Endothelial cell of umbilical vein (primary cell): Measurements from ENCODE around the gene CAPN1. TPM values are rescaled to one million over a fixed set of nuclear protein-coding genes. Genes with fewer than 3 reads are reported as not detected.

ENCODE experiments used
- BruUV-seq: library from RNA; stranded (reverse); fragments of 400-500 nt; replicated peaks from 2 replicates; lab custom pipeline; 2021; lab: Mats Ljungman, UMichigan
- CTCF ChIA-PET: fragments of 300-600, 350-600 bp; sonication (Branson Sonifier 250); formaldehyde crosslinking; loops from one replicate; lab custom pipeline; 2021; ENCODE audit warnings: antibody characterized with exemption, inconsistent platforms; lab: Charles Lee
- POLR2A ChIA-PET: fragments of 300-600, 350-600 bp; sonication (Branson Sonifier 250); formaldehyde crosslinking; loops from one replicate; lab custom pipeline; 2021; ENCODE audit warnings: antibody characterized with exemption, inconsistent platforms; lab: Charles Lee
- DNase-seq: peaks from one replicate; pipeline ENCODE4 v3.0.0-alpha.2; 2011; ENCODE audit warnings: low read depth, low spot score
- FAIRE-seq: peaks from 2 replicates; lab custom pipeline; 2011; peaks lifted over from hg19 to GRCh38; lab: Jason Lieb, UNC
- H2AFZ ChIP-seq: 2 replicates; pipeline ENCODE4 v1.6.0; 2012; ENCODE audit warnings: low read depth, low read length, control low read depth, inconsistent platforms
- H3K27ac ChIP-seq: 2 replicates; pipeline ENCODE4 v1.5.1; 2011; ENCODE audit warnings: low read depth, mild to moderate bottlenecking, control low read depth, low read length, moderate library complexity; ENCODE audit not compliant: insufficient read depth
- H3K27me3 ChIP-seq, 2 experiments: 2 replicates each; pipeline versions ENCODE4 v1.6.0 to v1.6.1; 2011; ENCODE audit warnings: low read length in 2 of 2, mixed read lengths in 1 of 2; ENCODE audit not compliant: control insufficient read depth in 2 of 2, insufficient read depth in 2 of 2
- H3K36me3 ChIP-seq, 2 experiments: 2 replicates in 1 of 2; 3 replicates in 1 of 2; pipeline ENCODE4 v1.5.1; 2011; ENCODE audit warnings: low read length in 2 of 2, mild to moderate bottlenecking in 1 of 2, moderate library complexity in 1 of 2; ENCODE audit not compliant: control insufficient read depth in 2 of 2, insufficient read depth in 2 of 2; ENCODE audit errors: extremely low read depth in 1 of 2
- H3K4me1 ChIP-seq: 3 replicates; pipeline ENCODE4 v1.5.1; 2011; ENCODE audit warnings: mild to moderate bottlenecking, low read length; ENCODE audit not compliant: control insufficient read depth, insufficient read depth; ENCODE audit errors: extremely low read depth
- H3K4me2 ChIP-seq: 2 replicates; pipeline ENCODE4 v1.6.1; 2011; ENCODE audit warnings: low read length, control low read depth, mixed read lengths; ENCODE audit not compliant: insufficient read depth
- H3K4me3 ChIP-seq, 3 experiments: fragments of 200-600 bp in 1 of 3; sonication (generic), shearing (Covaris generic) in 1 of 3; replicated peaks in 1 of 3; 2 replicates each; pipeline ENCODE4 v1.5.1; 2011 to 2016; ENCODE audit warnings: control low read depth in 3 of 3, low read length in 3 of 3, mild to moderate bottlenecking in 2 of 3, inconsistent platforms in 1 of 3, low read depth in 1 of 3, moderate library complexity in 1 of 3; ENCODE audit not compliant: insufficient read depth in 1 of 3
- H3K79me2 ChIP-seq: 2 replicates; pipeline ENCODE4 v1.6.0; 2012; ENCODE audit warnings: low read length, inconsistent platforms; ENCODE audit not compliant: control insufficient read depth, insufficient read depth
- H3K9ac ChIP-seq: replicated peaks from 2 replicates; pipeline ENCODE3; 2011; ENCODE audit warnings: low read length, control low read depth; ENCODE audit not compliant: insufficient read depth; ENCODE audit errors: extremely low read depth
- H3K9me1 ChIP-seq: replicated peaks from 3 replicates; pipeline ENCODE4 v1.6.0; 2011; ENCODE audit warnings: mild to moderate bottlenecking, low read length; ENCODE audit not compliant: control insufficient read depth, insufficient read depth; ENCODE audit errors: extremely low read depth
- H3K9me3 ChIP-seq: replicated peaks from 2 replicates; pipeline ENCODE4 v1.5.1; 2012; ENCODE audit warnings: low read length, inconsistent platforms; ENCODE audit not compliant: control insufficient read depth, insufficient read depth
- H4K20me1 ChIP-seq: replicated peaks from 2 replicates; pipeline ENCODE3; 2011; ENCODE audit warnings: mild to moderate bottlenecking, low read length; ENCODE audit not compliant: control insufficient read depth, insufficient read depth; ENCODE audit errors: extremely low read depth
- CTCF ChIP-seq, 2 donors: IDR thresholded peaks; 1 replicate in 1 of 2; 2 replicates in 1 of 2; pipeline ENCODE4 v1.5.1; 2011; ENCODE audit warnings: low read length in 2 of 2, mild to moderate bottlenecking in 2 of 2, moderate library complexity in 2 of 2, control low read depth in 1 of 2, inconsistent platforms in 1 of 2, low read depth in 1 of 2; ENCODE audit not compliant: insufficient read depth in 1 of 2; ENCODE audit errors: extremely low read depth in 1 of 2
- EZH2 ChIP-seq: IDR thresholded peaks from 2 replicates; pipeline ENCODE4 v1.6.1; 2012; ENCODE audit warnings: borderline replicate concordance, low read depth, mild to moderate bottlenecking, moderate library complexity, low read length, inconsistent platforms; ENCODE audit not compliant: severe bottlenecking
- FOS ChIP-seq: IDR thresholded peaks from 2 replicates; pipeline ENCODE4 v1.6.1; 2011; ENCODE audit warnings: mild to moderate bottlenecking, low read length, moderate library complexity, borderline replicate concordance; ENCODE audit not compliant: insufficient read depth
- GATA2 ChIP-seq: IDR thresholded peaks from 2 replicates; pipeline ENCODE4 v1.7.0; 2011; ENCODE audit warnings: low read depth, mild to moderate bottlenecking, moderate library complexity, mixed read lengths, low read length; ENCODE audit not compliant: insufficient read length, insufficient read depth
- JUN ChIP-seq: IDR thresholded peaks from 2 replicates; pipeline ENCODE4 v1.6.1; 2011; ENCODE audit warnings: borderline replicate concordance, low read depth; ENCODE audit not compliant: insufficient read length, insufficient read depth
- MAX ChIP-seq: IDR thresholded peaks from 2 replicates; pipeline ENCODE4 v1.6.1; 2011; ENCODE audit not compliant: insufficient read depth, insufficient read length
- MYC ChIP-seq: IDR thresholded peaks from one replicate; pipeline ENCODE4 v1.6.1; 2011; ENCODE audit warnings: mild to moderate bottlenecking, low read depth, low read length
- POLR2A ChIP-seq: IDR thresholded peaks from 2 replicates; pipeline ENCODE4 v1.6.1; 2012; ENCODE audit warnings: low read depth, mild to moderate bottlenecking, control low read depth, low read length
- POLR2AphosphoS5 ChIP-seq: IDR thresholded peaks from 2 replicates; pipeline ENCODE4 v1.6.1; 2012; ENCODE audit warnings: low read depth, mild to moderate bottlenecking, control low read depth, low read length, moderate library complexity; ENCODE audit not compliant: insufficient read depth
- dilution Hi-C: fragments of 300-500 bp; cut with MboI; formaldehyde crosslinking; loops from one replicate; pipeline ENCODE4 v1.15.0; 2019; ENCODE audit warnings: low sequenced_read_pairs; ENCODE audit not compliant: extremely low pct_ligation_motif_present
- intact Hi-C: fragments of 100-400 bp; cut with micrococcal nuclease; formaldehyde crosslinking; loops from one replicate; pipeline ENCODE4 v1.10.0; 2022
- polyA plus RNA-seq, 4 experiments: library from polyadenylated mRNA; depleted of rRNA in 3 of 4; stranded (reverse) in 3 of 4; unstranded in 1 of 4; fragments of >200 nt; gene quantifications; 2 replicates each; pipeline versions ENCODE4 v1.2.1 to v1.2.3, GENCODE V29; 2011 to 2012; ENCODE audit warnings: missing spikeins in 1 of 4
- total RNA-seq: library from RNA; stranded (reverse); gene quantifications from 2 replicates; pipeline ENCODE4 v1.2.3, GENCODE V29; 2021

The CAPN1 gene
- total and polyA plus RNA-seq, 2 donors (not counting 3 experiments of a cell fraction or from before 2014, with no cell fraction given) = 217 to 218 TPM

- Histone ChIP-seq H3K9ac (no peak overlapping the region), H3K4me2 (no peak overlapping the region), H3K27ac (no peak overlapping the region), H3K4me1 (no peaks in the 10 kb centered on the region), H3K27me3 (no peaks in the 10 kb centered on the region), H3K9me3 (no peaks in the 10 kb centered on the region), H4K20me1 (no peaks in the 10 kb centered on the region), H3K79me2 (no peaks in the 10 kb centered on the region), H2AFZ (no peak overlapping the region), H3K9me1 (no peaks in the 10 kb centered on the region), H3K4me3 (no peak overlapping the region), H3K36me3 (peaks cover 0 to 18% of the 10 kb centered on the region in 2 experiments)
- ChIA-PET POLR2A (no interaction called here), CTCF (interaction anchor here (0.9 kb wide), 1 partner anchor 9 kb away, joined by 4 read pairs; no protein-coding TSS in a partner anchor)
- dilution Hi-C loops (no loop called here), intact Hi-C loops (no loop called here)
- no TSS peak for BruUV-seq
- TF ChIP-seq MYC = no peak
- TF ChIP-seq GATA2 = no peak
- TF ChIP-seq CTCF (IDR thresholded peaks at IDR 0.05; ENCODE audit: extremely low read depth in 1 of 2, insufficient read depth in 1 of 2, low read depth in 1 of 2, low read length in 2 of 2) = no peak
- TF ChIP-seq MAX = no peak
- no peak for TF ChIP-seq EZH2
- TF ChIP-seq POLR2AphosphoS5 = no peak
- TF ChIP-seq POLR2A = no peak
- no peak for TF ChIP-seq FOS
- no peak for TF ChIP-seq JUN
- DNase-seq (no peak), FAIRE-seq (no peak)
These were observed 32.6 kb downstream of the CAPN1 start for GRCh38 chr11:65214212-65214845.
